ENCODE data around the gene CEP112.

Gene CEP112

DNA sequence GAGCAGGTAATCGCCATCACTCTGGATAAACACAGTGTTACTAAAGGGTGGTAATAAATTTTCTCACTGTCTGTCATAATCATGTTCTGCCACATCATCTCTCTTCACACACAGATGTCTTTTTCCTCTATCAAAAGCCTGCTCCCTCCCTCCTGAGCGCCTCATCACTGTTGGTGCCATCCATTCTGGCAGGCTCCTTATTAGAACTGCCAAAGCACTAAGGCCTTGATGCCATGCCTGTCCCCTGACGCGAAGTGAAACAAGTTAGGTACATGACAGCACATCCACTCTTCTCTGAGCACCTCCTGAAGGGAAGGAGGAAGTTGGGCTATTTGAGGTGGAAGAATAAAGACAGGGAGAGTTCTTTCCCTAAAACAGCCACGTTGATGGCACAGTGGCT lies 592.3 kb downstream of the CEP112 start:
- DNase-seq (ENCODE audit: low read depth in 2 of 2) = no peak

GRCh38 chr17:65598746-65599145 lies 593.2 kb downstream of the CEP112 start:
- no peak for DNase-seq (ENCODE audit: low read depth in 2 of 2)

- DNase-seq (ENCODE audit: low read depth in 2 of 2) = no peak
Measured at GRCh38 chr17:65595071-65595656, 596.8 kb downstream of the CEP112 start.

- DNase-seq (ENCODE audit: low read depth in 2 of 2) = no peak
Measured at GRCh38 chr17:65593855-65594845, 597.8 kb downstream of the CEP112 start.

DNA sequence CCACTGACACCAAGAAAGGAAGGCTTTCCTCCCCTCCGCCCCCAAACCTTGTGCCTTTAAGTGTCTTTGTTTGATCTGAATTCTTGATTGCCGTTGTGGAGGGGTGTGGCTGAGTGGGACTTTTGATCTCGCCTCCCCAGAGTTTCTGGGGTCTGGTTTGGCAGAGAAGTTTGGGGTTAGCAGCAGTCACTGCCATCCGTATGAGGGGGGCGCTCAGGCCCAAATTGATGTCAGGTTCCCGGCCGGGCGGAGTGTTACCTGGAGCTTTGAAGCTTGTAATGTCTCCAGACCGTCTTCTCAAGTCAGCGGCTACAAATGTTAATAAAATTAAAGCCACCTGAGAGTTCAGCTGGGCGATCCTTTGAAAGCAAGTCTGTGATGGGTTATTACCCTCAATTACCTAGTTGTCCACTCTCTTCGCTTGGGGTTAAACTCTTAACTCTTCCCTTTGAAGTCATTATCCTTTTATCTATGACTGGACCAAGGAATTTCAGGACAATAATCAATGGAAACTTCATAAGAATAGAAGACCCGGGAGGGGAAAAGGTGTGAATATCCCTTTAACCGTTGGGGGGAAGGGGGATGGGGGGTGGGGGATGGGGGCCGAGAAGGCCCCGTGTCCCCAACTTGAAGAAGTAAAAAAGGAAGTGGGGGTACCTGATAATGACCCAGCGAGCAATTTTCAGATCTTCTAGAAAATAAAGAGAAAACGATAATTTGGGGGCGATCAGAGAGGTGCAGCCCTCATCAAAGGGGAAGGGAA lies 598.7 kb downstream of the CEP112 start:
- no peak for DNase-seq (ENCODE audit: low read depth in 2 of 2)

- no peak for DNase-seq (ENCODE audit: low read depth in 2 of 2)
Measured at GRCh38 chr17:65592125-65592965, 599.6 kb downstream of the CEP112 start.

DNA sequence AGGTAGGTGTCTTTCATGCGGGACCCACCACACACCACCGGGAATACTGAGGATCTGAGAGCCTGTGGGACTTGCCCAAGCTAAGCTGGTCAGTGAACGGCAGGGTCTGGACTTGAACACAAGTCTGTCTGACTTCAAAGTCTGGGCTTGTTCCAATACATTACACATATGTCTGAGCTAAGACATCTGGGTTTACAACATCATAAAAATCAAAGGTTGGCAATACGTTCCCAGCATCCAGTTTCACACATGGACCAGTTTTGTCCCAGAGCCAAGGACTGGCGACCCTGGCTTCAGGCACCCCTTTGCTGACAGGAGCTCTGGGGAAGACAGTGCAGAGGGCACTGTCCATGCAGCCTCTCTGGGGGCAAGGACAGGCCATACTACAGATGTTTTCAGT lies 602.6 kb downstream of the CEP112 start:
- no peak for DNase-seq (ENCODE audit: low read depth in 2 of 2)

DNA sequence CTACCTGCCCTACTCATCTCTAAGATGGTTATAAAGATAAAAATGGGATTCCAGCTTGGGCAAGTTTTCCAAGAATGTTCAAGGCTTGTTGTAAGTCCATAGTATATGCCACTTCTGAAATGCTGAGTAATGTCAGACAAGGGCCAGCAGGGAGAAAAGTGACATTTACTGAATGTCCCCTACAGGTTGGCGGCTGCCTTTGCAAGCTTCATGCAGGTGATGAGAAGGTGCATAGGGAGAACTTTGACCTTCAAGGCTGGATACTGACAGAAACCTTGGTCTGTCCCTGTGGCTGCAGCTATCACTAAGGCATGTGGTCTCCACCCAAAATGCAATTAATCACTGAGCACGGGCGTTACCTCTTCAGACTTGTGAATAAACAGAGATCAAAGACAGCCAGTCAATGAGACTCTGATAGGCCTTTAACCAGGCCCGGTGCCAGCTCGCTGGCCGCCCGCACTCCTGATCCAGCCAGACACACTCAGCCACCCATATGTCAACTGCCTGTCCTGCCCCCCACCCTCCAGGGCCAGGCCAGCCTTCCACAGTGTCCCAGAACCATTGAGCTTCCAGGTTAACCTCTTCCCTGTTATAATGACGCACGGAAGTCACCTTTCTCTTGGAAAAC lies 603.6 kb downstream of the CEP112 start:
- no peak for DNase-seq (ENCODE audit: low read depth in 2 of 2)

- DNase-seq (ENCODE audit: low read depth in 2 of 2) = no peak
Measured at GRCh38 chr17:65587534-65588180, 604.3 kb downstream of the CEP112 start.

DNA sequence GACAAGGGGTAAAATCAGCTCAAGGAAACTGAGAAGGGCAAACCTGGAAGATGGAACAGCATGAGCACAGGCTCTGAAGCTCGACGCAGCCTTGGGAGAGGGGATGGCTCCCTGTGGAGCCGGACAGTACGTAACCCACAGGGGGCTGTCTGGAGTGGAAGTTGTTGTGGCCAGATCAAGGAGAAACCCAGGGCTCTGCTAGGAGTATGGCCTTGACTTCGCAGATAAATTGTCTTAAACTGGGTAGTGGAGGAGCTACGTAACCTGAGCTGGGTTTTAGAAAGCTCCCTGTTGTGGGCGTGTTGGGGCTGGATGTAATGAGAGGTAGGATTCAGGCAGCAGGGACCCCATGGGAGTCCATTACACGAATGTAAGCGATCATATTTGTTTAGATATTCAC lies 605.0 kb downstream of the CEP112 start:
- DNase-seq (ENCODE audit: low read depth in 2 of 2) = no peak
